Measurements from ENCODE around the gene TMEM141. TPM values are rescaled to one million over a fixed set of nuclear protein-coding genes. Genes with fewer than 3 reads are reported as not detected.
"Not testable (repeated sequence)": the region's sequence is repeated elsewhere in the genome, so short reads cannot be mapped to it uniquely, and the experiment has no call there.

TMEM141 gene
- total and polyA plus RNA-seq, 2 donors (not counting 3 experiments of a cell fraction or from before 2014, with no cell fraction given): 43.2 to 146 TPM

GRCh38 chr9:136785565-136786355, 5.4 kb upstream of the TMEM141 start:
- dilution Hi-C loops (cut with MboI; ENCODE audit: extremely low pct_ligation_motif_present, low sequenced_read_pairs); H3K4me3 ChIP-seq (replicated peaks in 1 of 3; ENCODE audit: insufficient read depth in 1 of 3, low read depth in 1 of 3, low read length in 3 of 3); H3K4me2 ChIP-seq (ENCODE audit: insufficient read depth, low read length); BruUV-seq (replicated peaks); FAIRE-seq; H3K79me2 ChIP-seq (ENCODE audit: control insufficient read depth, insufficient read depth, low read length); DNase-seq (ENCODE audit: low read depth, low spot score); H3K36me3 ChIP-seq (ENCODE audit: control insufficient read depth in 2 of 2, extremely low read depth in 1 of 2, insufficient read depth in 2 of 2, low read length in 2 of 2); H3K9me3 ChIP-seq (replicated peaks; ENCODE audit: control insufficient read depth, insufficient read depth, low read length); H3K4me1 ChIP-seq (ENCODE audit: control insufficient read depth, extremely low read depth, insufficient read depth, low read length); POLR2A ChIA-PET; H2AFZ ChIP-seq (ENCODE audit: low read depth, low read length); H3K9ac ChIP-seq (replicated peaks; ENCODE audit: extremely low read depth, insufficient read depth, low read length); H3K27me3 ChIP-seq (ENCODE audit: control insufficient read depth in 2 of 2, insufficient read depth in 2 of 2, low read length in 2 of 2); H3K27ac ChIP-seq (ENCODE audit: insufficient read depth, low read depth, low read length); H4K20me1 ChIP-seq (replicated peaks; ENCODE audit: control insufficient read depth, extremely low read depth, insufficient read depth, low read length); H3K9me1 ChIP-seq (replicated peaks; ENCODE audit: control insufficient read depth, extremely low read depth, insufficient read depth, low read length): not testable (repeated sequence)
- intact Hi-C loops (cut with micrococcal nuclease): loop anchor here (5.0 kb wide), 1 partner anchor 452 kb away; no protein-coding TSS in a partner anchor
- CTCF ChIA-PET: interaction anchor here (0.6 to 1.4 kb wide), 5 partner anchors 9 to 261 kb away, joined by 3 to 4 read pairs (median 3); partner anchors contain the start of gene NPDC1

DNA sequence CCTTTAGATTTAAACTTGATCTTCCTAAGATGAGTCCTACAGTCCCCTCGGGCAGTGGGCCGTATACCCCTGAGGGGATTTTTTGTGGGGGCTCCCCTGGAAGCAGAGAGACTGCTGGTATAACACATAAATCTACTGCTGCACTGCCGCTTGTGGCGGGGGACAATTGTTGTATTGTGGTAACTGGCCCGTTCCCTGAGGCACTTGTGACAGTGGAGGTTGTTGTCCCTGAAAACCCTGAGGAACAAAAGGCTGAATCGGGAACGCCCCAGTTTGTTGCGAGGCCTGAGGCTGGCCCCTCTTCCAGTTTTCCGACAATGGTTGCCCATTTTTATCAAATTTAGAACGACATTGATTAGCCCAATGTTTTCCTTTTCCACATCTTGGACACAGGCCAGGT, 4.7 kb upstream of the TMEM141 start:
- Histone ChIP-seq H3K9ac (replicated peaks; ENCODE audit: extremely low read depth, insufficient read depth, low read length) (no peak overlapping the region), H3K4me2 (ENCODE audit: insufficient read depth, low read length) (no peak overlapping the region), H3K9me3 (replicated peaks; ENCODE audit: control insufficient read depth, insufficient read depth, low read length) (no peaks in the 10 kb centered on the region), H3K27ac (ENCODE audit: insufficient read depth, low read depth, low read length) (no peak overlapping the region), H3K9me1 (replicated peaks; ENCODE audit: control insufficient read depth, extremely low read depth, insufficient read depth, low read length) (no peaks in the 10 kb centered on the region), H4K20me1 (replicated peaks; ENCODE audit: control insufficient read depth, extremely low read depth, insufficient read depth, low read length) (no peaks in the 10 kb centered on the region), H3K4me1 (ENCODE audit: control insufficient read depth, extremely low read depth, insufficient read depth, low read length) (peaks cover 4% of the 10 kb centered on the region), H3K4me3 (replicated peaks in 1 of 3; ENCODE audit: insufficient read depth in 1 of 3, low read depth in 1 of 3, low read length in 3 of 3) (no peak overlapping the region), H3K27me3 (ENCODE audit: control insufficient read depth in 2 of 2, insufficient read depth in 2 of 2, low read length in 2 of 2) (peaks cover 0 to 5% of the 10 kb centered on the region in 2 experiments), H2AFZ (ENCODE audit: low read depth, low read length) (no peak overlapping the region), H3K79me2 (ENCODE audit: control insufficient read depth, insufficient read depth, low read length) (peaks cover under 1% of the 10 kb centered on the region), H3K36me3 (ENCODE audit: control insufficient read depth in 2 of 2, extremely low read depth in 1 of 2, insufficient read depth in 2 of 2, low read length in 2 of 2) (no peaks in the 10 kb centered on the region)
- ChIA-PET CTCF (interaction anchor here (1.2 to 1.4 kb wide), 3 partner anchors 9 to 259 kb away, joined by 3 to 4 read pairs (median 4); no protein-coding TSS in a partner anchor), POLR2A (no interaction called here)
- intact Hi-C loops (cut with micrococcal nuclease) (loop anchor here (5.0 kb wide), 1 partner anchor 451 kb away; no protein-coding TSS in a partner anchor), dilution Hi-C loops (cut with MboI; ENCODE audit: extremely low pct_ligation_motif_present, low sequenced_read_pairs) (no loop called here)
- DNase-seq (ENCODE audit: low read depth, low spot score): no peak
- BruUV-seq (replicated peaks): no TSS peak
- TF ChIP-seq FOS (IDR thresholded peaks at IDR 0.05; ENCODE audit: borderline replicate concordance, insufficient read depth, low read length) (no peak), EZH2 (IDR thresholded peaks at IDR 0.05; ENCODE audit: borderline replicate concordance, low read depth, low read length, severe bottlenecking) (no peak), JUN (IDR thresholded peaks at IDR 0.05; ENCODE audit: borderline replicate concordance, insufficient read depth, insufficient read length, low read depth) (no peak), POLR2A (IDR thresholded peaks at IDR 0.05; ENCODE audit: low read depth, low read length) (no peak), MYC (IDR thresholded peaks at IDR 0.05; ENCODE audit: low read depth, low read length) (no peak), GATA2 (IDR thresholded peaks at IDR 0.05; ENCODE audit: insufficient read depth, insufficient read length, low read depth, low read length) (no peak), POLR2AphosphoS5 (IDR thresholded peaks at IDR 0.05; ENCODE audit: insufficient read depth, low read depth, low read length) (no peak)
- TF ChIP-seq, protein P1, sequence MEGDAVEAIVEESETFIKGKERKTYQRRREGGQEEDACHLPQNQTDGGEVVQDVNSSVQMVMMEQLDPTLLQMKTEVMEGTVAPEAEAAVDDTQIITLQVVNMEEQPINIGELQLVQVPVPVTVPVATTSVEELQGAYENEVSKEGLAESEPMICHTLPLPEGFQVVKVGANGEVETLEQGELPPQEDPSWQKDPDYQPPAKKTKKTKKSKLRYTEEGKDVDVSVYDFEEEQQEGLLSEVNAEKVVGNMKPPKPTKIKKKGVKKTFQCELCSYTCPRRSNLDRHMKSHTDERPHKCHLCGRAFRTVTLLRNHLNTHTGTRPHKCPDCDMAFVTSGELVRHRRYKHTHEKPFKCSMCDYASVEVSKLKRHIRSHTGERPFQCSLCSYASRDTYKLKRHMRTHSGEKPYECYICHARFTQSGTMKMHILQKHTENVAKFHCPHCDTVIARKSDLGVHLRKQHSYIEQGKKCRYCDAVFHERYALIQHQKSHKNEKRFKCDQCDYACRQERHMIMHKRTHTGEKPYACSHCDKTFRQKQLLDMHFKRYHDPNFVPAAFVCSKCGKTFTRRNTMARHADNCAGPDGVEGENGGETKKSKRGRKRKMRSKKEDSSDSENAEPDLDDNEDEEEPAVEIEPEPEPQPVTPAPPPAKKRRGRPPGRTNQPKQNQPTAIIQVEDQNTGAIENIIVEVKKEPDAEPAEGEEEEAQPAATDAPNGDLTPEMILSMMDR (IDR thresholded peaks at IDR 0.05; ENCODE audit: extremely low read depth in 1 of 2, insufficient read depth in 1 of 2, low read depth in 1 of 2, low read length in 2 of 2): no peak
- TF ChIP-seq, protein P2, sequence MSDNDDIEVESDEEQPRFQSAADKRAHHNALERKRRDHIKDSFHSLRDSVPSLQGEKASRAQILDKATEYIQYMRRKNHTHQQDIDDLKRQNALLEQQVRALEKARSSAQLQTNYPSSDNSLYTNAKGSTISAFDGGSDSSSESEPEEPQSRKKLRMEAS (IDR thresholded peaks at IDR 0.05; ENCODE audit: insufficient read depth, insufficient read length): no peak
- FAIRE-seq: no peak

Measured in endothelial cell of umbilical vein (primary cell).